Hindlimb muscle (tissue), 1 donor: ENCODE data around the gene TNFAIP3. TPM values are rescaled to one million over a fixed set of nuclear protein-coding genes. Genes with fewer than 3 reads are reported as not detected.

Source experiments
- DNase-seq: peaks from one replicate; pipeline ENCODE4 v3.0.0-alpha.2; 2013
- polyA plus RNA-seq: library from polyadenylated mRNA; unstranded; fragments of 120-200 nt; gene quantifications from one replicate; pipeline ENCODE4 v1.2.1, GENCODE V29; 2013; ENCODE audit not compliant: insufficient read length

TNFAIP3 gene
- polyA plus RNA-seq, 1 donor: 17.4 TPM

- DNase-seq: no peak
These were observed 59.2 kb downstream of the TNFAIP3 start for GRCh38 chr6:137926207-137926731.

- no peak for DNase-seq
These were observed 59.9 kb downstream of the TNFAIP3 start for GRCh38 chr6:137926985-137927384.

- DNase-seq: no peak
These were observed 60.7 kb downstream of the TNFAIP3 start for GRCh38 chr6:137927777-137928218.

- no peak for DNase-seq
These were observed 61.2 kb downstream of the TNFAIP3 start for GRCh38 chr6:137928286-137928685.

GRCh38 chr6:137931849-137932465 lies 64.9 kb downstream of the TNFAIP3 start:
- no peak for DNase-seq

Other genes starting within 250 kb of the TNFAIP3 start
- 2.3 TPM for gene PERP, start 240.2 kb downstream of the TNFAIP3 start, polyA plus RNA-seq